K562 (cell line): ENCODE results near the gene DCLK1. TPM values are rescaled to one million over a fixed set of nuclear protein-coding genes. Genes with fewer than 3 reads are reported as not detected.

Source experiments
- ATF7 ChIP-seq: fragments of 450-650 bp; IDR thresholded peaks from 2 replicates; pipeline ENCODE4 v1.7.1; 2014; ENCODE audit warnings: mild to moderate bottlenecking, moderate library complexity
- CHD1 ChIP-seq: fragments of 200-600 bp; sonication (generic); IDR thresholded peaks from one replicate; pipeline ENCODE4 v1.6.1; 2012; ENCODE audit warnings: mild to moderate bottlenecking, moderate library complexity, low read length, inconsistent platforms
- SMAD4 ChIP-seq: fragments of 250-450 bp; sonication (Bioruptor Pico); conservative IDR thresholded peaks from 2 replicates; pipeline ENCODE4 v1.8.0; 2021; ENCODE audit warnings: inconsistent platforms, mild to moderate bottlenecking, moderate library complexity
- polyA plus RNA-seq, 8 experiments: library from polyadenylated mRNA; depleted of rRNA in 4 of 8; stranded (reverse) in 5 of 8; unstranded in 3 of 8; fragments of >200 nt; fragmentation: Nextera tagmentation in 2 of 8; fragmentation: Illumina TruSeq in 1 of 8; extraction: Ambion mirVana in 2 of 8; extraction: Trizol in 1 of 8; gene quantifications; 2 replicates each; pipeline versions ENCODE4 v1.2.1 to v1.2.3, GENCODE V29; 2011 to 2014; ENCODE audit warnings: inconsistent platforms in 1 of 8, missing spikeins in 1 of 8
- total RNA-seq, 7 experiments: library from RNA; depleted of rRNA in 6 of 7; stranded (reverse); fragments of >200 nt in 6 of 7; fragmentation: Illumina TruSeq in 2 of 7; extraction: Trizol in 2 of 7; gene quantifications; 2 replicates each; pipeline versions ENCODE4 v1.2.1 to v1.2.3, GENCODE V29; 2011 to 2021; ENCODE audit warnings: low replicate concordance in 1 of 7
- TF ChIP-seq, protein P1 (sequence below): fragments of 450-650 bp; formaldehyde crosslinking; IDR thresholded peaks from 2 replicates; pipeline ENCODE4 v1.4.0; 2022; ENCODE audit warnings: missing genetic modification characterization
- TF ChIP-seq, protein P2 (sequence below): fragments of 450-650 bp; IDR thresholded peaks from 2 replicates; pipeline ENCODE4 v1.6.1; 2016; ENCODE audit warnings: mild to moderate bottlenecking
- TF ChIP-seq, protein P3 (sequence below): fragments of 450-650 bp; IDR thresholded peaks from 2 replicates; pipeline ENCODE4 v1.6.1; 2017; ENCODE audit warnings: mild to moderate bottlenecking, moderate library complexity
- TF ChIP-seq, protein P4 (sequence below): conservative IDR thresholded peaks from 2 replicates; pipeline ENCODE4 v1.6.1; 2011; ENCODE audit warnings: low read depth, mild to moderate bottlenecking, low read length; ENCODE audit not compliant: control insufficient read depth

Gene DCLK1
- total and polyA plus RNA-seq, 9 of the 15 experiments (the other 6 are each of a cell fraction or from before 2014, with no cell fraction given) = 0.07 TPM; not detected in 8

DNA sequence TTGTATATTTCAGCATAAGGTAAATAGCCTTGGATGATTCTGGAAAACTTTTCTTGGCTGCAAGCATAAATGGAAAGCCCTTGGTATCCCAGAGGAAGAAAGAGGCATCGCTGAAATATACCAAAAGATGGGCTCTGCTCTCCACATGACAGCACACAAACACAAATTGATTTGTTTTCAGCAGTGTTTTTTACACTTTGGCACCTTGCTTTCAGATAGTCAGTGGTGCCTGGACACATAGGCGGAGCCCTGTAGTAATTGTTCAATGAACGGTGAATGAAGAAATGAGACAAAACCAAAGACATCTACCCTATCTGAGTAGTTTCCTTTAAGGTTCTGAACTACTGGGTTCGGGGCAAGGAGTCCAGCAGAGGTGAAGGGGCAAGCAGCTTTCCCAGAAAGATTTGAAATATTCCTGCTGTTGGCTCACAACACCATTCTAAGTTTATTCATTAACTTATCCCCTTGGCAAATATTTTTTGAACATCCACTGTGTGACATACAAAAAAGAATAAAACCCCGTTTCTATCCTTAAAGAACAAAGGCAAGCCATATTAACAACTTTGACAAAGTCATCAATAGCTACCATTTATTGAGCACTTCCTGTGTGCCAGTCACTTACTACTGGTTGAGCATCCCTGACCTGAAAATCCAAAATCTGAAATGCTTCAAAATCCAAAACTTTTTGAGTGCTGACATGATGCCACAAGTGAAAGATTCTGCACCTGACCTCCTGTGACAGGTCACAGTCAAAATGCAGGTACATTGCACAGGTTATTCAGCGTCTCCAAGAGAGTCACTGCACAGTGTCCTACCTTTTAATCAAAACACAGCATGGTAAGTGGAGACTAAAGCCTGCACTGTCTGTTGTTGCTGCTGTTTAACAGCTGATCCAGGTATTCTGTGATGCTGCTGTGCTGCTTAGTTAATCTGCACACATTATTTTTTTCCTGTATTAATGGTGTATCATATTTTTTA, 238.1 kb downstream of the DCLK1 start (continued):
- TF ChIP-seq, protein P1, sequence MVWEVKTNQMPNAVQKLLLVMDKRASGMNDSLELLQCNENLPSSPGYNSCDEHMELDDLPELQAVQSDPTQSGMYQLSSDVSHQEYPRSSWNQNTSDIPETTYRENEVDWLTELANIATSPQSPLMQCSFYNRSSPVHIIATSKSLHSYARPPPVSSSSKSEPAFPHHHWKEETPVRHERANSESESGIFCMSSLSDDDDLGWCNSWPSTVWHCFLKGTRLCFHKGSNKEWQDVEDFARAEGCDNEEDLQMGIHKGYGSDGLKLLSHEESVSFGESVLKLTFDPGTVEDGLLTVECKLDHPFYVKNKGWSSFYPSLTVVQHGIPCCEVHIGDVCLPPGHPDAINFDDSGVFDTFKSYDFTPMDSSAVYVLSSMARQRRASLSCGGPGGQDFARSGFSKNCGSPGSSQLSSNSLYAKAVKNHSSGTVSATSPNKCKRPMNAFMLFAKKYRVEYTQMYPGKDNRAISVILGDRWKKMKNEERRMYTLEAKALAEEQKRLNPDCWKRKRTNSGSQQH = no peak
- TF ChIP-seq, protein P2, sequence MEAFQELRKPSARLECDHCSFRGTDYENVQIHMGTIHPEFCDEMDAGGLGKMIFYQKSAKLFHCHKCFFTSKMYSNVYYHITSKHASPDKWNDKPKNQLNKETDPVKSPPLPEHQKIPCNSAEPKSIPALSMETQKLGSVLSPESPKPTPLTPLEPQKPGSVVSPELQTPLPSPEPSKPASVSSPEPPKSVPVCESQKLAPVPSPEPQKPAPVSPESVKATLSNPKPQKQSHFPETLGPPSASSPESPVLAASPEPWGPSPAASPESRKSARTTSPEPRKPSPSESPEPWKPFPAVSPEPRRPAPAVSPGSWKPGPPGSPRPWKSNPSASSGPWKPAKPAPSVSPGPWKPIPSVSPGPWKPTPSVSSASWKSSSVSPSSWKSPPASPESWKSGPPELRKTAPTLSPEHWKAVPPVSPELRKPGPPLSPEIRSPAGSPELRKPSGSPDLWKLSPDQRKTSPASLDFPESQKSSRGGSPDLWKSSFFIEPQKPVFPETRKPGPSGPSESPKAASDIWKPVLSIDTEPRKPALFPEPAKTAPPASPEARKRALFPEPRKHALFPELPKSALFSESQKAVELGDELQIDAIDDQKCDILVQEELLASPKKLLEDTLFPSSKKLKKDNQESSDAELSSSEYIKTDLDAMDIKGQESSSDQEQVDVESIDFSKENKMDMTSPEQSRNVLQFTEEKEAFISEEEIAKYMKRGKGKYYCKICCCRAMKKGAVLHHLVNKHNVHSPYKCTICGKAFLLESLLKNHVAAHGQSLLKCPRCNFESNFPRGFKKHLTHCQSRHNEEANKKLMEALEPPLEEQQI = no peak
- TF ChIP-seq, protein P3, sequence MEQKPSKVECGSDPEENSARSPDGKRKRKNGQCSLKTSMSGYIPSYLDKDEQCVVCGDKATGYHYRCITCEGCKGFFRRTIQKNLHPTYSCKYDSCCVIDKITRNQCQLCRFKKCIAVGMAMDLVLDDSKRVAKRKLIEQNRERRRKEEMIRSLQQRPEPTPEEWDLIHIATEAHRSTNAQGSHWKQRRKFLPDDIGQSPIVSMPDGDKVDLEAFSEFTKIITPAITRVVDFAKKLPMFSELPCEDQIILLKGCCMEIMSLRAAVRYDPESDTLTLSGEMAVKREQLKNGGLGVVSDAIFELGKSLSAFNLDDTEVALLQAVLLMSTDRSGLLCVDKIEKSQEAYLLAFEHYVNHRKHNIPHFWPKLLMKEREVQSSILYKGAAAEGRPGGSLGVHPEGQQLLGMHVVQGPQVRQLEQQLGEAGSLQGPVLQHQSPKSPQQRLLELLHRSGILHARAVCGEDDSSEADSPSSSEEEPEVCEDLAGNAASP = no peak
- no peak for TF ChIP-seq SMAD4
- TF ChIP-seq CHD1 = no peak
- TF ChIP-seq, protein P4, sequence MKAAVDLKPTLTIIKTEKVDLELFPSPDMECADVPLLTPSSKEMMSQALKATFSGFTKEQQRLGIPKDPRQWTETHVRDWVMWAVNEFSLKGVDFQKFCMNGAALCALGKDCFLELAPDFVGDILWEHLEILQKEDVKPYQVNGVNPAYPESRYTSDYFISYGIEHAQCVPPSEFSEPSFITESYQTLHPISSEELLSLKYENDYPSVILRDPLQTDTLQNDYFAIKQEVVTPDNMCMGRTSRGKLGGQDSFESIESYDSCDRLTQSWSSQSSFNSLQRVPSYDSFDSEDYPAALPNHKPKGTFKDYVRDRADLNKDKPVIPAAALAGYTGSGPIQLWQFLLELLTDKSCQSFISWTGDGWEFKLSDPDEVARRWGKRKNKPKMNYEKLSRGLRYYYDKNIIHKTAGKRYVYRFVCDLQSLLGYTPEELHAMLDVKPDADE = no peak
- no peak for TF ChIP-seq ATF7
